ENCODE results near the gene IQCK. TPM values are rescaled to one million over a fixed set of nuclear protein-coding genes. Genes with fewer than 3 reads are reported as not detected.

Gene IQCK
- total and polyA plus RNA-seq, 2 donors (not counting 1 experiment from before 2014, with no cell fraction given): 4.6 to 9.9 TPM

DNA sequence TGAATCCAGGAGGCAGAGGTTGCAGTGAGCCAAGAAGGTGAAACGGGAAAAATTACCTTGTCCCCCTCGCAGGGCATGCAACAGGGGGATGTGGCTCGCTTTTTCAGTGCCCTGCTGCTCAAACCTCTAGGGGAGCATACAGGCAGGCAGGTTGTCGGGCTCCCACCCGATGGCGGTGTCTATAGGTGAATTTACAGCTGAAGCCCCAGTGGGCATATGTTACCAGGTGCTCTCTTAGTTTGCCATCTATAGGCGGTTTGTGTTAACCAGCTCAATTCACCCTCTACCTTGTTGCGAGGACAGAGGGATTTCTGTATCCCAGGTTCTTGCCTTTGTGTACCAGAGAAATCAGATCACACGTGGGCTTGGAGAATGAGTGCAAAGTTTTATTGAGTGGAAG lies 48.9 kb downstream of the IQCK start:
- DNase-seq (ENCODE audit: low read depth in 2 of 2): no peak
- Histone ChIP-seq H3K36me3 (ENCODE audit: control insufficient read depth, insufficient read depth, low read length) (no peaks in the 10 kb centered on the region), H3K27ac (ENCODE audit: insufficient read depth, low read length) (no peak overlapping the region), H3K4me2 (ENCODE audit: extremely low read depth, insufficient read depth, low read length) (no peak overlapping the region), H4K20me1 (ENCODE audit: control insufficient read depth, extremely low read depth, insufficient read depth, low read length) (no peaks in the 10 kb centered on the region), H3K9me3 (ENCODE audit: control insufficient read depth, insufficient read depth, low read depth, low read length) (no peaks in the 10 kb centered on the region), H3K27me3 (ENCODE audit: control insufficient read depth, insufficient read depth, low read length) (no peaks in the 10 kb centered on the region), H3K9ac (ENCODE audit: insufficient read depth, low read length) (no peak overlapping the region), H2AFZ (ENCODE audit: low read length) (no peak overlapping the region), H3K79me2 (ENCODE audit: control insufficient read depth, insufficient read depth, low read length) (no peaks in the 10 kb centered on the region), H3K4me1 (ENCODE audit: control insufficient read depth, extremely low read depth, insufficient read depth, low read length) (no peaks in the 10 kb centered on the region), H3K4me3 (replicated peaks in 1 of 4; ENCODE audit: control extremely low read depth in 1 of 4, insufficient read depth in 1 of 4, low read depth in 3 of 4, low read length in 4 of 4) (no peak overlapping the region)
- TF ChIP-seq EZH2 (IDR thresholded peaks at IDR 0.05; ENCODE audit: low read length, missing control alignments) (no peak), CTCF (conservative IDR thresholded peaks at IDR 0.05 in 1 of 2, IDR thresholded peaks at IDR 0.05 in 1 of 2; ENCODE audit: low read depth in 1 of 2, low read length in 2 of 2) (no peak)

DNA sequence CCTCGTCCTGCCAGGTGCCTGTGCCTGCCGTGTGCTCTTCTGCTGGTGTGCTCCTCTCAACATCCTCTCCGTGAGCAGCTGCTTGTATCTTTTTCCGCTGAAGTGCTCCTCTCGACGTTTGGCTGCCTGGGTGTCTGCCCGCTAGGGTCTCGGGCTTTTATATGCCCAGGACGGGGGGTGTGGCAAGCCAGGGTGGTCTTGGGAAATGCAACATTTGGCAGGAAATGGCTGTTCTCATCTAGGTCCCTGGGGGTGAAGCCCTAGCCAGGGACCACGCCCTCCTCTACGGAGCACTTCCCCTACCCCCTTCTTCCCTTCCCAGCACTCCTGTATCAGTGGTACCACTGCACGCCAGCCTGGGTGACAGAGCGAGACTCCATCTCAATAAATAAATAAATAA lies 49.4 kb downstream of the IQCK start:
- no peak overlapping the region for H3K4me2 ChIP-seq (ENCODE audit: extremely low read depth, insufficient read depth, low read length)
- H3K27me3 ChIP-seq (ENCODE audit: control insufficient read depth, insufficient read depth, low read length): no peaks in the 10 kb centered on the region
- no peak for TF ChIP-seq CTCF (conservative IDR thresholded peaks at IDR 0.05 in 1 of 2, IDR thresholded peaks at IDR 0.05 in 1 of 2; ENCODE audit: low read depth in 1 of 2, low read length in 2 of 2)
- TF ChIP-seq EZH2 (IDR thresholded peaks at IDR 0.05; ENCODE audit: low read length, missing control alignments): no peak

DNA sequence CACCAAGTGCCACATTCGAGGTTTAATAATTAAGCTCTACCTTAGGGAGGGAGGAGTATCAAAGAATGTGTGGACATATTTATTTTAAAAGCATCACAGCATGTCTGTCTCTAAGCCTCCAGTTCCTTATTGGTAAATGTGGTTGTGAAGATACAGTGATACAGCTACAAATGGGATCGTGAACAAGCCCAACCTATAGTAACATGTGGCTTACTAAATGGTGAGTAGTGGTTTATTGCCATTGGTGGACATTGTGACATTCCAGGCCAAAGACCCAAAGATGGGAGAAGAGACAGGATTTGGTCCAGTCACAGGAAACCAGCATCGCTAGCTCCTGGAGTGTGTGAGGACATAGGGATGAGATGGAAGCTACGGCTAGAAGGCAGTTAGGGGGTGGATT lies 51.2 kb downstream of the IQCK start:
- no peaks in the 10 kb centered on the region for H4K20me1 ChIP-seq (ENCODE audit: control insufficient read depth, extremely low read depth, insufficient read depth, low read length)
- H3K4me1 ChIP-seq (ENCODE audit: control insufficient read depth, extremely low read depth, insufficient read depth, low read length): no peaks in the 10 kb centered on the region
- TF ChIP-seq CTCF (conservative IDR thresholded peaks at IDR 0.05 in 1 of 2, IDR thresholded peaks at IDR 0.05 in 1 of 2; ENCODE audit: low read depth in 1 of 2, low read length in 2 of 2): no peak
- TF ChIP-seq EZH2 (IDR thresholded peaks at IDR 0.05; ENCODE audit: low read length, missing control alignments): no peak
- no peaks in the 10 kb centered on the region for H3K79me2 ChIP-seq (ENCODE audit: control insufficient read depth, insufficient read depth, low read length)
- H2AFZ ChIP-seq (ENCODE audit: low read length): no peak overlapping the region
- no peak overlapping the region for H3K4me3 ChIP-seq (replicated peaks in 1 of 4; ENCODE audit: control extremely low read depth in 1 of 4, insufficient read depth in 1 of 4, low read depth in 3 of 4, low read length in 4 of 4)
- no peaks in the 10 kb centered on the region for H3K27me3 ChIP-seq (ENCODE audit: control insufficient read depth, insufficient read depth, low read length)
- H3K9ac ChIP-seq (ENCODE audit: insufficient read depth, low read length): no peak overlapping the region
- no peak for DNase-seq (ENCODE audit: low read depth in 2 of 2)
- H3K4me2 ChIP-seq (ENCODE audit: extremely low read depth, insufficient read depth, low read length): no peak overlapping the region
- no peak overlapping the region for H3K27ac ChIP-seq (ENCODE audit: insufficient read depth, low read length)
- no peaks in the 10 kb centered on the region for H3K36me3 ChIP-seq (ENCODE audit: control insufficient read depth, insufficient read depth, low read length)
- no peaks in the 10 kb centered on the region for H3K9me3 ChIP-seq (ENCODE audit: control insufficient read depth, insufficient read depth, low read depth, low read length)

More for the DNA sequence above, 49.4 kb downstream of the IQCK start:
- no peak overlapping the region for H3K9ac ChIP-seq (ENCODE audit: insufficient read depth, low read length)
- H3K9me3 ChIP-seq (ENCODE audit: control insufficient read depth, insufficient read depth, low read depth, low read length): no peaks in the 10 kb centered on the region
- no peak overlapping the region for H3K27ac ChIP-seq (ENCODE audit: insufficient read depth, low read length)
- no peak for DNase-seq (ENCODE audit: low read depth in 2 of 2)
- no peaks in the 10 kb centered on the region for H3K79me2 ChIP-seq (ENCODE audit: control insufficient read depth, insufficient read depth, low read length)
- no peak overlapping the region for H2AFZ ChIP-seq (ENCODE audit: low read length)
- H4K20me1 ChIP-seq (ENCODE audit: control insufficient read depth, extremely low read depth, insufficient read depth, low read length): no peaks in the 10 kb centered on the region
- no peaks in the 10 kb centered on the region for H3K4me1 ChIP-seq (ENCODE audit: control insufficient read depth, extremely low read depth, insufficient read depth, low read length)
- H3K36me3 ChIP-seq (ENCODE audit: control insufficient read depth, insufficient read depth, low read length): no peaks in the 10 kb centered on the region
- H3K4me3 ChIP-seq (replicated peaks in 1 of 4; ENCODE audit: control extremely low read depth in 1 of 4, insufficient read depth in 1 of 4, low read depth in 3 of 4, low read length in 4 of 4): no peak overlapping the region

Data from fibroblast of lung (primary cell).